ENCODE measurements around the gene POLR2J3. TPM values are rescaled to one million over a fixed set of nuclear protein-coding genes. Genes with fewer than 3 reads are reported as not detected.
A peak's percentile ranks its signal among the peaks of the same experiment; 100 is the strongest.
"Not testable (repeated sequence)": the region's sequence is repeated elsewhere in the genome, so short reads cannot be mapped to it uniquely, and the experiment has no call there.

The POLR2J3 gene
- total RNA-seq, result 23.9 and 44.2 TPM in 2 replicates

- not testable (repeated sequence) for DNase-seq (ENCODE audit: insufficient read length, low spot score, missing footprints); H3K4me1 ChIP-seq (ENCODE audit: insufficient read depth, low read length); H3K9me3 ChIP-seq (ENCODE audit: low read depth, low read length); H4K20me1 ChIP-seq (ENCODE audit: insufficient read depth, low read length); H3K27me3 ChIP-seq (ENCODE audit: insufficient read depth, low read length); H3K79me2 ChIP-seq (ENCODE audit: insufficient read depth, low read length); H3K36me3 ChIP-seq (ENCODE audit: insufficient read depth, low read length)
- Histone ChIP-seq H3K27ac (ENCODE audit: low read depth, low read length) (peak within 1 kb of the TSS; percentile 80), H3K4me2 (ENCODE audit: insufficient read depth, low read length) (peak within 1 kb of the TSS; percentile 68), H2AFZ (ENCODE audit: low read length) (peak within 1 kb of the TSS; percentile 61), H3K4me3 (ENCODE audit: insufficient read depth, low read length) (peak within 1 kb of the TSS; percentile 73)
- TF ChIP-seq, protein P1, sequence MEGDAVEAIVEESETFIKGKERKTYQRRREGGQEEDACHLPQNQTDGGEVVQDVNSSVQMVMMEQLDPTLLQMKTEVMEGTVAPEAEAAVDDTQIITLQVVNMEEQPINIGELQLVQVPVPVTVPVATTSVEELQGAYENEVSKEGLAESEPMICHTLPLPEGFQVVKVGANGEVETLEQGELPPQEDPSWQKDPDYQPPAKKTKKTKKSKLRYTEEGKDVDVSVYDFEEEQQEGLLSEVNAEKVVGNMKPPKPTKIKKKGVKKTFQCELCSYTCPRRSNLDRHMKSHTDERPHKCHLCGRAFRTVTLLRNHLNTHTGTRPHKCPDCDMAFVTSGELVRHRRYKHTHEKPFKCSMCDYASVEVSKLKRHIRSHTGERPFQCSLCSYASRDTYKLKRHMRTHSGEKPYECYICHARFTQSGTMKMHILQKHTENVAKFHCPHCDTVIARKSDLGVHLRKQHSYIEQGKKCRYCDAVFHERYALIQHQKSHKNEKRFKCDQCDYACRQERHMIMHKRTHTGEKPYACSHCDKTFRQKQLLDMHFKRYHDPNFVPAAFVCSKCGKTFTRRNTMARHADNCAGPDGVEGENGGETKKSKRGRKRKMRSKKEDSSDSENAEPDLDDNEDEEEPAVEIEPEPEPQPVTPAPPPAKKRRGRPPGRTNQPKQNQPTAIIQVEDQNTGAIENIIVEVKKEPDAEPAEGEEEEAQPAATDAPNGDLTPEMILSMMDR (IDR thresholded peaks at IDR 0.05; ENCODE audit: extremely low read depth, low read depth, low read length), result peak; percentile 41
These were observed at the start of gene POLR2J3 for GRCh38 chr7:102572261-102573239. TSS of gene POLR2J3 (minus strand) at chr7:102572583. CDS start at chr7:102572521, 62 bp downstream.

DNA sequence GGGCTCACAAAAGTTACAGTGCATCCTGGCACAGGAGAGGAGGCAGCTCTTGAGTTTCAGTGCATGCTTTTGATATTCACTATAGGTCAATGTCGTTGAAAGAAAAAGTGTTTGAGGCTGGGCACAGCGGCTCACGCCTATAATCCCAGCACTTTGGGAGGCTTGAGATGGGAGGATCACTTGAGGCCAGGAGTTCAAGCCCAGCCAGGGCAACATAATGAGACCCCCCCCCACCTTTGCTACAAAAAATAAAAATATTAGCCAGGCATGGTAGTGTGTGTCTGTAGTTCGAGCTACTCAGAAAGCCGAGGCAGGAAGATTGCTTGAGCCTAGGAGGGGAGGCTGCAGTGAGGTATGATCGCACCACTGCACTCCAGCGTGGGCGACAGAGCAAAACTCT lies 45.7 kb upstream of the POLR2J3 start:
- H3K4me1 ChIP-seq (ENCODE audit: insufficient read depth, low read length); DNase-seq (ENCODE audit: insufficient read length, low spot score, missing footprints); H3K27ac ChIP-seq (ENCODE audit: low read depth, low read length); H3K27me3 ChIP-seq (ENCODE audit: insufficient read depth, low read length); H2AFZ ChIP-seq (ENCODE audit: low read length); H4K20me1 ChIP-seq (ENCODE audit: insufficient read depth, low read length); H3K79me2 ChIP-seq (ENCODE audit: insufficient read depth, low read length); H3K4me2 ChIP-seq (ENCODE audit: insufficient read depth, low read length); H3K36me3 ChIP-seq (ENCODE audit: insufficient read depth, low read length); H3K9me3 ChIP-seq (ENCODE audit: low read depth, low read length); H3K4me3 ChIP-seq (ENCODE audit: insufficient read depth, low read length): not testable (repeated sequence)

- not testable (repeated sequence) for H3K4me2 ChIP-seq (ENCODE audit: insufficient read depth, low read length)
These were observed 44.2 kb upstream of the POLR2J3 start, which contains the start of gene RASA4 for GRCh38 chr7:102616507-102617125. TSS of gene RASA4 (minus strand) at chr7:102616756. CDS start at chr7:102616689, 67 bp downstream.

DNA sequence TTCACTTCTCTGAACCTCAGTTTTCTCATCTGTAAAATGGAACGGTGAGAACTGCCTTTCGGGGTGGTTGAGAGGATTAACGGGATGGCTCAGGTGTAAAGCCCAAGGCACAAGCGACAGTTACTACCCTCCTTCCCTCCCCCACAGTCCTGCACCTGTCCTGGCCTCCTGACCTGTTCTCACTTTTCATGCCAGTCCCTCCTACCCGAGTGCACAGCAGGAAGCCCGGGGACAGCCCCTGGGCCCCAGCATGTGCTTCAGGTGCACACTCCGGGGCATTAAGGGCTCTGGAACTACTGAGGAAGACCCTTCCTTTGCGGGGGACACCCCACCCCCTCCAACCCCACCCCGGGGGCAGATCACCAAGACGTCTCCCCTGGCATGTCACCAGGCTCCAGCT lies 43.5 kb upstream of the POLR2J3 start:
- H4K20me1 ChIP-seq (ENCODE audit: insufficient read depth, low read length); H3K79me2 ChIP-seq (ENCODE audit: insufficient read depth, low read length); H3K27me3 ChIP-seq (ENCODE audit: insufficient read depth, low read length); H3K9me3 ChIP-seq (ENCODE audit: low read depth, low read length); H3K4me1 ChIP-seq (ENCODE audit: insufficient read depth, low read length); H3K4me3 ChIP-seq (ENCODE audit: insufficient read depth, low read length); H3K4me2 ChIP-seq (ENCODE audit: insufficient read depth, low read length); H3K36me3 ChIP-seq (ENCODE audit: insufficient read depth, low read length); DNase-seq (ENCODE audit: insufficient read length, low spot score, missing footprints); H2AFZ ChIP-seq (ENCODE audit: low read length); H3K27ac ChIP-seq (ENCODE audit: low read depth, low read length): not testable (repeated sequence)

More at GRCh38 chr7:102616507-102617125, 44.2 kb upstream of the POLR2J3 start, which contains the start of gene RASA4:
- H3K36me3 ChIP-seq (ENCODE audit: insufficient read depth, low read length); H4K20me1 ChIP-seq (ENCODE audit: insufficient read depth, low read length); H3K27me3 ChIP-seq (ENCODE audit: insufficient read depth, low read length); DNase-seq (ENCODE audit: insufficient read length, low spot score, missing footprints); H3K4me1 ChIP-seq (ENCODE audit: insufficient read depth, low read length); H3K27ac ChIP-seq (ENCODE audit: low read depth, low read length); H3K79me2 ChIP-seq (ENCODE audit: insufficient read depth, low read length); H3K9me3 ChIP-seq (ENCODE audit: low read depth, low read length); H3K4me3 ChIP-seq (ENCODE audit: insufficient read depth, low read length); H2AFZ ChIP-seq (ENCODE audit: low read length): not testable (repeated sequence)

- H2AFZ ChIP-seq (ENCODE audit: low read length); H3K9me3 ChIP-seq (ENCODE audit: low read depth, low read length); H4K20me1 ChIP-seq (ENCODE audit: insufficient read depth, low read length); H3K4me1 ChIP-seq (ENCODE audit: insufficient read depth, low read length); H3K4me3 ChIP-seq (ENCODE audit: insufficient read depth, low read length); DNase-seq (ENCODE audit: insufficient read length, low spot score, missing footprints); H3K27ac ChIP-seq (ENCODE audit: low read depth, low read length); H3K4me2 ChIP-seq (ENCODE audit: insufficient read depth, low read length); H3K27me3 ChIP-seq (ENCODE audit: insufficient read depth, low read length); H3K79me2 ChIP-seq (ENCODE audit: insufficient read depth, low read length); H3K36me3 ChIP-seq (ENCODE audit: insufficient read depth, low read length): not testable (repeated sequence)
These were observed 42.5 kb upstream of the POLR2J3 start for GRCh38 chr7:102614873-102615272.

- H3K79me2 ChIP-seq (ENCODE audit: insufficient read depth, low read length); H3K36me3 ChIP-seq (ENCODE audit: insufficient read depth, low read length); H3K4me1 ChIP-seq (ENCODE audit: insufficient read depth, low read length); H3K9me3 ChIP-seq (ENCODE audit: low read depth, low read length); H3K27ac ChIP-seq (ENCODE audit: low read depth, low read length); H2AFZ ChIP-seq (ENCODE audit: low read length); H3K4me3 ChIP-seq (ENCODE audit: insufficient read depth, low read length); H3K27me3 ChIP-seq (ENCODE audit: insufficient read depth, low read length); H3K4me2 ChIP-seq (ENCODE audit: insufficient read depth, low read length); DNase-seq (ENCODE audit: insufficient read length, low spot score, missing footprints); H4K20me1 ChIP-seq (ENCODE audit: insufficient read depth, low read length): not testable (repeated sequence)
These were observed 41.9 kb upstream of the POLR2J3 start for GRCh38 chr7:102614346-102614697.

DNA sequence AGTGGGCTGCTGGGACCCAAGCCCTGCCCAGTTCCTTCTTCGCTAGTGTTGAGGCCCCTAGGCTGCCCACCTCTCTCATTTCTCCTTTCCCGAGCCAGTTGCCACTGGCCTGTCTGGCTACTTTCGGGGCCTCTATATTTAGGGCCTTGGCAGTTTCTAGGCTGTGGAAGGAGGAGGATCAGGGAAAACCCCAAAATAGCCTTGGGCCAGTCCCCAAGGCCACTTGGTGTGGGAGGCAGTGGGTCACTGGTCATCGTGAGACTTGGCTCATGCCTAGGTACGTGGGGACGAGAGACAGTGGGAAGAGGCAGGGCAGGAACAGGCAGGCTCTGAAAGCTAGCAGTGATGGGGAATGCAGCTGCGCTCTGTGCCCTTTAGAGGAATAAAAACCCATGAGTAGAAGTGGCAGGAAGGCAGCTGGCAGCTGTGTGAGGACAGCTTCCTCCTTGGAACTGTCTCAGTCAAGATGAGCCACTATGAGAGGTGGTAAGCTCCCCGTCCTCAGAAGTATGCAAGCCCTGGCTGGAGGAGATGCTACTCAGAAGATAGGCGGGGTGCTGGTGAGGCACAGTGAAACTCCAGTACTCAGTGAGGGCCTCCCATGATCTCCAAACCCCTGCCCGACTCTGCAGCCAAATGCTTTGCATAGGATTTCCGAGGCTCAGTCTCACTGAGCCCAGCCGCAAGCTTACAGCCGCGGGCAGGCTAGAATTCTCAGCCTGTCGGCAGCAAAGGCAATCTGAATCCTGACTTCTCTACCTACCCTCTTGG lies 41.4 kb upstream of the POLR2J3 start:
- H4K20me1 ChIP-seq (ENCODE audit: insufficient read depth, low read length); H3K36me3 ChIP-seq (ENCODE audit: insufficient read depth, low read length); DNase-seq (ENCODE audit: insufficient read length, low spot score, missing footprints); H3K27me3 ChIP-seq (ENCODE audit: insufficient read depth, low read length); H3K9me3 ChIP-seq (ENCODE audit: low read depth, low read length); H3K27ac ChIP-seq (ENCODE audit: low read depth, low read length); H3K4me2 ChIP-seq (ENCODE audit: insufficient read depth, low read length); H2AFZ ChIP-seq (ENCODE audit: low read length); H3K4me3 ChIP-seq (ENCODE audit: insufficient read depth, low read length); H3K4me1 ChIP-seq (ENCODE audit: insufficient read depth, low read length); H3K79me2 ChIP-seq (ENCODE audit: insufficient read depth, low read length): not testable (repeated sequence)

Data from osteoblast (primary cell).